Pancreas (tissue), 10 donors: ENCODE results near the gene NUDCD2. TPM values are rescaled to one million over a fixed set of nuclear protein-coding genes. Genes with fewer than 3 reads are reported as not detected.

Experiments
- ATAC-seq, 4 donors: fragments of 200-7000 bp; cut with Tn5 transposase; one replicate each; pipeline versions ENCODE4 v1.8.0 to v1.9.1; 2020; ENCODE audit warnings: mild to moderate bottlenecking in 4 of 4, moderate library complexity in 4 of 4
- DNase-seq, 6 donors: peaks; one replicate each; pipeline ENCODE4 v3.0.0-alpha.2; 2020
- FAIRE-seq: peaks from 2 replicates; lab custom pipeline; 2012; peaks lifted over from hg19 to GRCh38; lab: Jason Lieb, UNC
- H3K27ac ChIP-seq, 4 donors: fragments of 200-600 bp; sonication (generic); 1 replicate in 3 of 4; 2 replicates in 1 of 4; pipeline versions ENCODE4 v1.5.0 to v1.8.0; 2020
- H3K27me3 ChIP-seq, 4 donors: fragments of 200-600 bp; one replicate each; pipeline ENCODE4 v1.8.0; 2021
- H3K36me3 ChIP-seq, 3 donors: fragments of 200-600 bp; sonication (generic) in 1 of 3; one replicate each; pipeline versions ENCODE4 v1.5.0 to v1.8.0; 2020 to 2021
- H3K4me1 ChIP-seq, 3 donors: fragments of 200-600 bp; one replicate each; pipeline ENCODE4 v1.8.0; 2021
- H3K4me3 ChIP-seq, 4 donors: fragments of 200-600 bp; sonication (generic) in 2 of 4; one replicate each; pipeline versions ENCODE4 v1.5.0 to v1.8.0; 2020 to 2021
- H3K9me3 ChIP-seq, 4 donors: fragments of 200-600 bp; one replicate each; pipeline ENCODE4 v1.8.0; 2021
- WGBS, 2 donors: extraction: QIAGEN DNeasy Blood & Tissue Kit; methylation state at CpG; one replicate each; pipeline ENCODE4 v1.1.7; 2013; 5-methylcytosine and 5-hydroxymethylcytosine counted together
- intact Hi-C, 3 donors: fragments of 100-400 bp; cut with DNase I; formaldehyde crosslinking; loops; one replicate each; pipeline versions ENCODE4 v1.11.1 to v1.14.2; 2022
- polyA plus RNA-seq, 2 donors: library from polyadenylated mRNA; stranded (reverse); fragments of 200-250 nt; gene quantifications; one replicate each; pipeline ENCODE4 v1.2.3, GENCODE V29; 2013
- total RNA-seq, 6 donors: library from RNA; stranded (reverse); fragmentation: NEBNext Ultra II Directional in 4 of 6; extraction: Animal tissue kit (Norgen Biotek cat#: 25700) in 4 of 6; gene quantifications; one replicate each; pipeline versions ENCODE4 v1.2.1 to v1.2.4, GENCODE V29; 2021 to 2023
- TF ChIP-seq, protein P1 (sequence below), 4 donors: fragments of 200-600 bp; sonication (generic) in 3 of 4; IDR thresholded peaks; one replicate each; pipeline versions ENCODE4 v1.5.0 to v1.8.0; 2021; ENCODE audit warnings: antibody characterized with exemption in 4 of 4
- donor health status: healthy with polysubstance abuse.
- donor health status: DM: no; HTN: no; CAD: no; lungs with moderate emphysema.
- donor health status: DM: no; HTN: no; CAD: no.
- donor health status: control.
- donor health status: control.
- donor health status: Bipolar disorder and iron deficiency.
- donor health status: DM: yes; HTN: yes; CAD: no.
- donor health status: DM: no; HTN: no; CAD: no.
- donor health status: DM: no; HTN: no; CAD: no.
- donor health status: DM: yes; HTN: yes; CAD: no.

NUDCD2 gene
- total and polyA plus RNA-seq, 8 donors, result 2.8 to 14.8 (median 9.1) TPM

DNA sequence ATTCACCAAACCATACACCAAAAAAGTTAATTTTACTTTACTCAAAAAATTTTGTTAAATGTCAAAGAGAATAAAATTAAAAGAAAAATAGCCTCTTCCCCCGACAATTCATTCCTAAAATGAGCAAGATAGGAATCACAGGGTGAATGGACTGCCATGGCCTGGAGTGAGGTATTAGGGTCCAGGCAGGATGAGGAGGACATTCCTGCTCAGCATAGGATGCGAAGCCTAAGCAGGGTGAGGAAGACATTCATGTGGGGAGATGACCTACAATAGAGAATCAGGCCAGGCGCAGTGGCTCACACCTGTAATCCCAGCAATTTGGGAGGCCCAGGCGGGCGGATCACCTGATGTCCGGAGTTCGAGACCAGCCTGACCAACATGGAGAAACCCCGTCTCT, 8.4 kb downstream of the NUDCD2 start:
- ATAC-seq (no peak), FAIRE-seq (no peak), DNase-seq (no peak)
- TF ChIP-seq, protein P1, sequence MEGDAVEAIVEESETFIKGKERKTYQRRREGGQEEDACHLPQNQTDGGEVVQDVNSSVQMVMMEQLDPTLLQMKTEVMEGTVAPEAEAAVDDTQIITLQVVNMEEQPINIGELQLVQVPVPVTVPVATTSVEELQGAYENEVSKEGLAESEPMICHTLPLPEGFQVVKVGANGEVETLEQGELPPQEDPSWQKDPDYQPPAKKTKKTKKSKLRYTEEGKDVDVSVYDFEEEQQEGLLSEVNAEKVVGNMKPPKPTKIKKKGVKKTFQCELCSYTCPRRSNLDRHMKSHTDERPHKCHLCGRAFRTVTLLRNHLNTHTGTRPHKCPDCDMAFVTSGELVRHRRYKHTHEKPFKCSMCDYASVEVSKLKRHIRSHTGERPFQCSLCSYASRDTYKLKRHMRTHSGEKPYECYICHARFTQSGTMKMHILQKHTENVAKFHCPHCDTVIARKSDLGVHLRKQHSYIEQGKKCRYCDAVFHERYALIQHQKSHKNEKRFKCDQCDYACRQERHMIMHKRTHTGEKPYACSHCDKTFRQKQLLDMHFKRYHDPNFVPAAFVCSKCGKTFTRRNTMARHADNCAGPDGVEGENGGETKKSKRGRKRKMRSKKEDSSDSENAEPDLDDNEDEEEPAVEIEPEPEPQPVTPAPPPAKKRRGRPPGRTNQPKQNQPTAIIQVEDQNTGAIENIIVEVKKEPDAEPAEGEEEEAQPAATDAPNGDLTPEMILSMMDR (IDR thresholded peaks at IDR 0.05), result no peak
- Histone ChIP-seq H3K4me3 (no peak overlapping the region), H3K27ac (no peak overlapping the region), H3K27me3 (no peaks in the 10 kb centered on the region), H3K36me3 (peaks cover 9 to 27% (median 9%) of the 10 kb centered on the region in 3 donors), H3K4me1 (peaks cover 0 to 4% (median 0%) of the 10 kb centered on the region in 3 donors), H3K9me3 (no peaks in the 10 kb centered on the region)
- intact Hi-C loops, result no loop called here
- 97 to 98% methylated on average over 8 of the region's 8 CpGs for WGBS, 2 donors

GRCh38 chr5:163448491-163448890, 11.4 kb downstream of the NUDCD2 start:
- H3K4me3 ChIP-seq, result no peak overlapping the region
- H3K9me3 ChIP-seq, result no peaks in the 10 kb centered on the region
- H3K36me3 ChIP-seq, result peaks cover 9 to 46% (median 21%) of the 10 kb centered on the region in 3 donors
- FAIRE-seq (peak; percentile 17), DNase-seq (no peak), ATAC-seq (no peak)
- H3K27ac ChIP-seq, result no peak overlapping the region
- no peaks in the 10 kb centered on the region for H3K27me3 ChIP-seq
- H3K4me1 ChIP-seq, result no peaks in the 10 kb centered on the region
- intact Hi-C loops, result no loop called here
- TF ChIP-seq, protein P1 (IDR thresholded peaks at IDR 0.05), result no peak

DNA sequence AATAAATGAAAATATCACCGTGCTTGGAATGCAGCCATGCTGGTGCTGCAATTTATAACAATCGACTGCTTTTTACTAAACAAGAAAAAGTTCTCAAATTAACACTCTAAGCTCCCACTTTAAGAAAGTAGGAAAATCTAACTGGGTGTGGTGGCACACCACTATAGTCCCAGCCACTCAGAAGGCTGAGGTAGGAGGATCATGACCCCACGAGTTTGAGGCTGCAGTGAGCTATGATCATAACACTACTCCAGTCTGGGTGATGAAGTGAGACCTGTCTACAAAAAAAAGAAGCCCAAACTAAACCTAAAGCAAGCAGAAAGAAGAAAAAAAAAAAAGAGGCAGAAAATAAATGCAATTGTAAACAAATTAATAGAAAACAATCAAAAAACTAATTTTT, 12.0 kb downstream of the NUDCD2 start:
- H3K36me3 ChIP-seq, result peaks cover 9 to 46% (median 22%) of the 10 kb centered on the region in 3 donors
- no peak for ATAC-seq

GRCh38 chr5:163447191-163447590, 12.7 kb downstream of the NUDCD2 start:
- DNase-seq (no peak), FAIRE-seq (no peak), ATAC-seq (no peak)
- no peak overlapping the region for H3K27ac ChIP-seq
- H3K9me3 ChIP-seq, result no peaks in the 10 kb centered on the region
- H3K4me1 ChIP-seq, result no peaks in the 10 kb centered on the region
- no peaks in the 10 kb centered on the region for H3K27me3 ChIP-seq
- TF ChIP-seq, protein P1 (IDR thresholded peaks at IDR 0.05), result no peak
- intact Hi-C loops, result no loop called here
- peaks cover 9 to 53% (median 28%) of the 10 kb centered on the region in 3 donors for H3K36me3 ChIP-seq
- no peak overlapping the region for H3K4me3 ChIP-seq

More for the DNA sequence above, 12.0 kb downstream of the NUDCD2 start:
- WGBS, 2 donors, result 87 to 91% methylated on average over 3 of the region's 3 CpGs
- Histone ChIP-seq H3K4me1 (no peaks in the 10 kb centered on the region), H3K27me3 (no peaks in the 10 kb centered on the region), H3K4me3 (no peak overlapping the region), H3K27ac (no peak overlapping the region), H3K9me3 (no peaks in the 10 kb centered on the region)
- no peak for DNase-seq
- TF ChIP-seq, protein P1 (IDR thresholded peaks at IDR 0.05), result no peak
- intact Hi-C loops, result no loop called here
- FAIRE-seq, result no peak

DNA sequence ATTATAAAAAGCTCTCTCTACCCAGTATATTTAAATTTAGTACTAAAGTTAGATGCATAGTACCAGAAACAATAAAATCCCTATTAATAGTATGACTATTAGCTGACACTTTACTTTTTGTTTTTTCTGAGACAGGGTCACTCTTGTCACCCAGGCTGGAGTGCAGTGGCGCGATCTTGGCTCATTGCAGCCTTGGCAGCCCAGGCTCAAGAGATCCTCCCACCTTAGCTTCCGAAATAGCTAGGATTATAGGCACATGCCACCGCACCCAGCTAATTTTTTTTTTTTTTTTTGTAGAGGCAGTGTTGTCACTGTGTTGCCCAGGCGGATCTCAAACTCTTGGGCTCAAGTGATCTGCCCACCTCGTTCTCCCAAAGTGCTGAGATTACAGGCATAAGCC, 14.6 kb downstream of the NUDCD2 start:
- Histone ChIP-seq H3K9me3 (no peaks in the 10 kb centered on the region), H3K27me3 (no peaks in the 10 kb centered on the region), H3K4me1 (peaks cover 1 to 13% (median 10%) of the 10 kb centered on the region in 3 donors), H3K4me3 (no peak overlapping the region), H3K27ac (no peak overlapping the region), H3K36me3 (peaks cover 9 to 54% (median 30%) of the 10 kb centered on the region in 3 donors)
- TF ChIP-seq, protein P1 (IDR thresholded peaks at IDR 0.05), result no peak
- DNase-seq, result no peak
- intact Hi-C loops, result no loop called here
- WGBS, 2 donors, result 93 to 97% methylated on average over 6 of the region's 6 CpGs
- no peak for ATAC-seq
- FAIRE-seq, result no peak
